Natural killer cell treated with Interleukin-12 subunit alpha and Interleukin-12 subunit beta and Interleukin-15 and Interleukin-18, amount 100 ng/mL, for 72 hours (primary cell): ENCODE results near the gene KLRF2. TPM values are rescaled to one million over a fixed set of nuclear protein-coding genes. Genes with fewer than 3 reads are reported as not detected.

ENCODE experiments used
- ATAC-seq, 2 donors: fragments of 150-1000 bp; cut with Tn5 transposase in 1 of 2; sonication (Bioruptor Pico), chemical (Tn5 transposase) in 1 of 2; 2 replicates each; pipeline ENCODE4 v1.10.0; 2021
- DNase-seq: peaks from one replicate; pipeline ENCODE4 v3.0.0; 2022; ENCODE audit warnings: low spot score
- H3K27ac Mint-ChIP-seq, 2 donors: 1 replicate in 1 of 2; 2 replicates in 1 of 2; pipeline ENCODE4 v1.8.0; 2022; ENCODE audit warnings: mixed read lengths in 2 of 2, mild to moderate bottlenecking in 1 of 2, moderate library complexity in 1 of 2
- H3K27me3 Mint-ChIP-seq, 2 donors: 1 replicate in 1 of 2; 2 replicates in 1 of 2; pipeline ENCODE4 v1.8.0; 2022; ENCODE audit warnings: mixed read lengths in 2 of 2
- H3K36me3 Mint-ChIP-seq: one replicate; pipeline ENCODE4 v1.8.0; 2022; ENCODE audit warnings: mixed read lengths
- H3K4me1 Mint-ChIP-seq, 2 donors: 1 replicate in 1 of 2; 2 replicates in 1 of 2; pipeline ENCODE4 v1.8.0; 2022; ENCODE audit warnings: low read depth in 2 of 2, mixed read lengths in 2 of 2, mild to moderate bottlenecking in 1 of 2
- H3K4me3 Mint-ChIP-seq: one replicate; pipeline ENCODE4 v1.8.0; 2022; ENCODE audit warnings: mixed read lengths
- H3K9me3 Mint-ChIP-seq: 2 replicates; pipeline ENCODE4 v1.8.0; 2022; ENCODE audit warnings: mixed read lengths
- total RNA-seq, 2 donors: library from RNA; stranded (reverse); gene quantifications; one replicate each; pipeline ENCODE4 v1.2.3, GENCODE V29; 2022

KLRF2 gene
- total RNA-seq, 2 donors from 2014 or later: not detected

DNA sequence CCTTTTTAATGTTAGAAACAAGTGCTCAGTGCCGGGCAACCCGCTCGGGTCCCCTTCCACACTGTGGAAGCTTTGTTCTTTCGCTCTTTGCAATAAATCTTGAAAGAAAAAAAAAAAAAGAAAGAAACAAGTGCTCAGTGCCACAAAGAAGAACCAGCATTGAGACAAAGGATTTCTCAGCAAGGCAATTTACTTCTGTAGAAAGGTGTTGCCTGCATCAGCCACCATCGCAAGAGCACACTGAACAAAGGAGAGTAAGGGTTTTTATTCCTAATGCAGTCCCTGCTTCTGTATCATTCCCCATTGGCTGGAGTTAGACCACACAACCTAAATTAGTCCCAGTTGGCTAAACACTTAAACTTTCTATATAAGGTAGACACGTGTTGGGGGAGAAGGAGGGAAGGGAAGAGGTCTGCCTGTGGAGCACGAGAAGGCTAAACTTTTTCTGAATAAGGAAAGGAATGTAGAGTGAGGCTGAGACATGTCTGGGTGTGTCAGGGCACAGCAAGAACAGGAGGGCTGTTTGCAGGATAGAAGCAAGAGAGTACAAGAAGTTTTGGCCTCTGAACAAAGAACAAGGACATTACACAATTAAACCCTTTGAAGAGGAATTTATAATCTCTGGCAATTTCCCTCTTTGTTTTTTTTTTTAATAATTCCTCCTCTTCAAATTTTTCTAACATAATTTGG, 21.4 kb downstream of the KLRF2 start:
- no peak for DNase-seq
- H3K36me3 Mint-ChIP-seq: peaks cover 16% of the 10 kb centered on the region
- no peak overlapping the region for H3K27ac Mint-ChIP-seq
- H3K4me1 Mint-ChIP-seq: peaks cover 20 to 22% of the 10 kb centered on the region in 2 donors
- ATAC-seq: no peak
- H3K4me3 Mint-ChIP-seq: no peak overlapping the region
- H3K9me3 Mint-ChIP-seq: peaks cover 8% of the 10 kb centered on the region
- no peaks in the 10 kb centered on the region for H3K27me3 Mint-ChIP-seq

DNA sequence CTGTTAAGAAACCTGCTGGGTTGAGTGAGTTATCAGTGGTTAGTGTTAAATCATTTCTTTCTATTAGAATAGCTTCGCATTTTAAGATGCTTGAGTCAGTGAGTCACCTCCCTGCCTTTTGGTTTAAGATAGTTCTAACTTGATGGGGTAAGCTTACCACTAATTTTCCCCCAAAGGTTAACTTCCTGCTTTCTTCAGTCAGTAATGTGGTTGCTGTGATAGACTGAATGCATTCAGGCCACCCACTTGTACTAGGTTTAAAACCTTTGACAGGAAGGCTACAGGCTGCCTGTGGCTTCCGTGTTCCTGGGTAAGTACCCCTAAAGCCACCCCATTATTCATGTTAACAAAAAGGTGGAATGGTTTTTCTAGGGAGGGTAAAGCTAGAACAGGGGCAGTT, 25.6 kb downstream of the KLRF2 start:
- peak overlapping the region; percentile 65 to 89 for H3K27ac Mint-ChIP-seq
- H3K36me3 Mint-ChIP-seq: peaks cover 44% of the 10 kb centered on the region
- no peaks in the 10 kb centered on the region for H3K27me3 Mint-ChIP-seq
- peaks cover 19% of the 10 kb centered on the region for H3K9me3 Mint-ChIP-seq
- peak overlapping the region; percentile 70 for H3K4me3 Mint-ChIP-seq
- peak; percentile 68 for DNase-seq
- peaks cover 33 to 38% of the 10 kb centered on the region in 2 donors for H3K4me1 Mint-ChIP-seq
- ATAC-seq: peak; percentile 92 to 95

DNA sequence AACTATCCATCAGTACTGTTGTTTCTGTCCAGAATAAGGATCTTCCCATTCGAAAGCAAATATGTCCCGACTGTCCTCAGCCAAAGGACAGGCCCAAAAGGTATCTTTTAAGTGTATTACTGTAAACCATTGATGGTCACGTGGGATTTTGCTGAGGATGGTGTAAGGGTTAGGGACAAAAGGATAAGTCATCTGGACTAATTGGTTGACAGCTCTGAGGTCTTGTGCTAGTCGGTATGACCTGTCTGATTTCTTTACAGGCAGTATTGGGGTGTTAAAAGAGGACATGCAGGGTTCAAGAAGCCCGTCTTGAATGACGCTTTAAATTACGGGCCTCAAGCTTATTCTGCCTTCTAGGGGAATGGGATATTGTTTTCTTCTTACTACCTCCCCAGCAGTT, 26.5 kb downstream of the KLRF2 start:
- Mint-ChIP-seq H3K27ac (peak overlapping the region; percentile 65 to 89), H3K27me3 (no peaks in the 10 kb centered on the region), H3K36me3 (peaks cover 45% of the 10 kb centered on the region), H3K9me3 (peaks cover 16% of the 10 kb centered on the region), H3K4me3 (peak overlapping the region; percentile 13), H3K4me1 (peaks cover 36 to 41% of the 10 kb centered on the region in 2 donors)
- ATAC-seq (no peak), DNase-seq (no peak)

DNA sequence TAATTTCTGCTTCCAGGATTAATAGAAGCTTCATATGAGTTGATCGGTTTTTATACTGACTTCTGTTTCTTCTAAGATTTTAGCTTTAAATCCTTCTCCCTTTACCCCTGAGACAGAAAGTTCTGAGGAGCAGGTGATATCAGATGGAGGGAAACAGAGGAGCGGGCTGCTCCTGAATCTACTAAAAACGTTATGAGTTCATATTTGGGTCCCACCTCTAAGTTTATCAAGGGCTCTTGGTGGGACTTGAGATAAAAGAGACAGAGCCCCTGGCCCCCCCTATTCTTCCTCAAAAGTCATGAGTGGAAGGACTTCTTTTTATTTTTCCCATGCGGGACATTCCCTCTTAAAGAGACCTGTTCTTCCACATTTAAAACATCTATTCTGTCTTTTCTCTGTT, 27.1 kb downstream of the KLRF2 start:
- Mint-ChIP-seq H3K4me1 (peaks cover 38 to 43% of the 10 kb centered on the region in 2 donors), H3K4me3 (peak overlapping the region; percentile 13), H3K27ac (peak overlapping the region; percentile 65 to 89), H3K36me3 (peaks cover 42% of the 10 kb centered on the region), H3K9me3 (peaks cover 11% of the 10 kb centered on the region), H3K27me3 (no peaks in the 10 kb centered on the region)
- ATAC-seq: no peak
- DNase-seq: no peak

DNA sequence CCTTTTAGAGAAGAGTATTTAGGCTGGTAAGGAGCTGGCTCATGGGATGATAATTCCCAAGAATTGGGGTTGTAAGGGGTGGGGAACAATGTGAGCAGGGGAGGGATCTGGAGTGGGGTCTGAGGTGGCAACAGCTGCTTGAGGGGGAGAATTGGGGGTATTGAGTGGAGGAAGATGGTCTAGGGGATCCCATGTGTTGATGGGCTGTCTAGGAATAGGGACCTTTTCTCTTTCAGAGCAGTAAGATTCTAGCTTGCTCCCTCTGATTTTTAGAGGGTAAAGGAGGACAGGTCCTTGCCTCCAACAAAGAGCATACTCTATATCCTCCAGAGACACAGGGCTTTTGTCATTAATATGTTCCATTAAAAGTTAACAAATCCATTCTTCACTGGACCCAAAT, 28.4 kb downstream of the KLRF2 start:
- ATAC-seq: no peak
- Mint-ChIP-seq H3K9me3 (peaks cover 11% of the 10 kb centered on the region), H3K4me3 (no peak overlapping the region), H3K27ac (peak overlapping the region; percentile 32 to 89), H3K36me3 (peaks cover 41% of the 10 kb centered on the region), H3K4me1 (peaks cover 38 to 43% of the 10 kb centered on the region in 2 donors), H3K27me3 (no peaks in the 10 kb centered on the region)
- DNase-seq: no peak

DNA sequence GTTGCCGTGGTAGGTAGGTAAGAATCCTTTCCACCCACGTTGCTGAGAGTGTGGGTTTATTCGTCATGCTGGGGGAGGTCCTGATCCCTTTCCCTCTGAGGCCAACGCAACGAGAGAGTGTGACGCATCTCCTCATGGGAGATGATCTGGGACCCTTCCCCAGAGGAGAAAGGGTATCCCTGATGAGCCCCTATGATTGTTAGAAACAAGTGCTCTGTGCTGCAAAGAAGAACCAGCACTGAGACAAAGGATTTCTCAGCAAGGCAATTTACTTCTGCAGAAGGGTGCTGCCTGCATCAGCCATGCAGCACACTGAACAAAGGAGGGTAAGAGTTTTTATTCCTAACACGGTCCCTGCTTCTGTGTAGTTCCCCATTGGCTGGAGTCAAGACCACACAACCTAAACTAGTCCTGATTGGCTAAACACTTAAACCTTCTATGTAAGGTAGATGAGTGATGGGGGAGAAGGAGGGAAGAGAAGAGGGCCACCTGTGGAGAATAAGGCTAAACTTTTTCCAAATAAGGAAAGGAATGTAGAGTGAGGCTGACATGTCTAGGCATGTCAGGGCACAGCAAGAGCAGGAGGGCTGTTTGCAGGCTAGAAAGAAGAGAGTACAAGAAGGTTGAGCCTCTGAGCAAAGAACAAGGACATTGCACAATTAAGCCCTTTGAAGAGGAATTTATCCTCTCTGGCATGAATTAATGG, 29.6 kb downstream of the KLRF2 start:
- no peak for ATAC-seq
- H3K4me3 Mint-ChIP-seq: no peak overlapping the region
- no peaks in the 10 kb centered on the region for H3K27me3 Mint-ChIP-seq
- H3K4me1 Mint-ChIP-seq: peaks cover 33 to 38% of the 10 kb centered on the region in 2 donors
- peaks cover 36% of the 10 kb centered on the region for H3K36me3 Mint-ChIP-seq
- H3K9me3 Mint-ChIP-seq: peaks cover 11% of the 10 kb centered on the region
- H3K27ac Mint-ChIP-seq: peak overlapping the region in 1 of 2 donors; percentile 79
- no peak for DNase-seq

DNA sequence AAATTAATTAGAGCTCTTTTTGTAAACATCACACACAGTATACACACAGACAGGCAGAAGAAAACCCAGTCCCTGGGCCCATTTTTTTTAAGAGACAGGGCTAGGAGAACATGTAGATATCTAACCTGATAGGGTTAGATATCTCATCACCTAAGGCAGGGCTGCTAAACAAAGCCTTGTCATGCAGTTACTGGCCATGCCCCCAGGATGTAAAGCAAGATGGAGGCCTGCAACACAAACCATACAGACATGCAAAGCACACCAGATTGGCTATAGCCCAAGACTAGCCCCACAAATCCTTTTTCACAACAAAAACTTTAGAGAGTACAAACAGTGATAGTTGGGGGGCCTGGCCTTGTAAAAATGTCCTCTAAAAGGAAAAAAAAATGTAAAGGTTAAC, 30.4 kb downstream of the KLRF2 start:
- ATAC-seq (no peak), DNase-seq (no peak)
- Mint-ChIP-seq H3K27me3 (no peaks in the 10 kb centered on the region), H3K27ac (no peak overlapping the region), H3K36me3 (peaks cover 36% of the 10 kb centered on the region), H3K4me3 (no peak overlapping the region), H3K4me1 (peaks cover 25 to 33% of the 10 kb centered on the region in 2 donors), H3K9me3 (peaks cover 11% of the 10 kb centered on the region)

DNA sequence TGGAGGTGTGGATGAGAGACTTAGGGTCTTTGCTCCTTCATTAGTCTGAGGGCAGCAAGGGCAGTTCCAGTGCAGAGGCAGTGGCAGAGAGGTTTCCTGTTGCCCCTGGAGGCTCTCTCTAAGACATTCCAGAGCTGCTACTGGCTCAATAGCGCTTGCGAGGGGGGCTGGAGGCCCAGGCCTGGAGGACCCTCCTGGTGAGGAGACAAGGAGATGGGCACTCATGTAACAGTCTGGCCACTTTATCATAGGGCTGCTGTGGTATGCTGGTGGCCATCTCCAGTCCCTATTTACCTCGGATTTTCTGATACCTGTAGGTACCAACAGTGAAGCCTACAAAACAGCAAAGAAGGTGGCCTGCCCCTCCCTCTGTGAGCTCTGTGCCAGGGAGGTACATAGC, 38.2 kb downstream of the KLRF2 start:
- ATAC-seq (no peak), DNase-seq (no peak)
- Mint-ChIP-seq H3K4me1 (peaks cover 7 to 11% of the 10 kb centered on the region in 2 donors), H3K36me3 (peaks cover 5% of the 10 kb centered on the region), H3K27me3 (no peaks in the 10 kb centered on the region), H3K9me3 (no peaks in the 10 kb centered on the region), H3K4me3 (no peak overlapping the region), H3K27ac (no peak overlapping the region)

DNA sequence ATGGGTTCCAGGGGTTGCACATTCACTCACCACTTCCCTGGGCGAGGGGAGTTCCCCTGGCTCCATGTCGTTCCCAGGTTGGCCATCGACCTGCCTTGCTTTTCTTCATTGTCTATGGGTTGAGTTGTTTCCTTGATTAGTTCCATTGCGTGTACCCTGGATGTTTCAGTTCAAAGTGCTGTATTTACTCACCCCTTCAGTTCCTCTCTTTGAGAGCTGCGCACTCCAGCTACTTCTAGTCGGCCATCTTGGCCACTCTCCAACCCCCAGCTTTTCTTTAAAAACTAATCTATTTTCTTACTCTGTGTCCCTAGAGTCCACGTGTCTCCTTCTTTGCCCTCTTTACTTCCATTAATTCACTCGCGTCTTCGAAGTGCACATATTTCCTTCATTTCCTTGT, 39.2 kb downstream of the KLRF2 start:
- no peak overlapping the region for H3K4me3 Mint-ChIP-seq
- no peak overlapping the region for H3K27ac Mint-ChIP-seq
- H3K36me3 Mint-ChIP-seq: peaks cover 5% of the 10 kb centered on the region
- H3K4me1 Mint-ChIP-seq: peaks cover 7 to 11% of the 10 kb centered on the region in 2 donors
- no peaks in the 10 kb centered on the region for H3K9me3 Mint-ChIP-seq
- DNase-seq: no peak
- no peaks in the 10 kb centered on the region for H3K27me3 Mint-ChIP-seq
- ATAC-seq: no peak

DNA sequence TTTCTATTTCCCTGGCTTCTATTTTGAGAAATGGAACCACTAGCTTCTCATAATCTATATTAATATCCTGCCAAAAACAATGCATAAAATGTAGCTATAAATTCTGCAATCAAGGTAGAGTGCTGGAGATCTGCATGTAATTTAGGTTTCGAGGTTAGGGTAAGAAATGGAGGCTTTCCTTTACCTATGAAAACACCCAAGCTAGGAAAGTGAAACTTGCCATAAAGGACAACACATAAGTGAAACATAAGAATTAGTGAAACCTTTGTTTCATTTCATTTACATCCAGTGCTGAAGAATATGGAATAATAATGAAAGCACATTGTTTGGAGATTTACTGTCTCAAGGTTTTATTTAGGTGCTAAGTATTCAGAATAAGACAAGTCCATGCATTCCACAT, 41.1 kb downstream of the KLRF2 start:
- DNase-seq (no peak), ATAC-seq (no peak)
- Mint-ChIP-seq H3K36me3 (peaks cover 5% of the 10 kb centered on the region), H3K9me3 (no peaks in the 10 kb centered on the region), H3K27me3 (peaks cover 0 to under 1% of the 10 kb centered on the region in 2 donors), H3K27ac (no peak overlapping the region), H3K4me3 (no peak overlapping the region), H3K4me1 (peaks cover 11 to 17% of the 10 kb centered on the region in 2 donors)

DNA sequence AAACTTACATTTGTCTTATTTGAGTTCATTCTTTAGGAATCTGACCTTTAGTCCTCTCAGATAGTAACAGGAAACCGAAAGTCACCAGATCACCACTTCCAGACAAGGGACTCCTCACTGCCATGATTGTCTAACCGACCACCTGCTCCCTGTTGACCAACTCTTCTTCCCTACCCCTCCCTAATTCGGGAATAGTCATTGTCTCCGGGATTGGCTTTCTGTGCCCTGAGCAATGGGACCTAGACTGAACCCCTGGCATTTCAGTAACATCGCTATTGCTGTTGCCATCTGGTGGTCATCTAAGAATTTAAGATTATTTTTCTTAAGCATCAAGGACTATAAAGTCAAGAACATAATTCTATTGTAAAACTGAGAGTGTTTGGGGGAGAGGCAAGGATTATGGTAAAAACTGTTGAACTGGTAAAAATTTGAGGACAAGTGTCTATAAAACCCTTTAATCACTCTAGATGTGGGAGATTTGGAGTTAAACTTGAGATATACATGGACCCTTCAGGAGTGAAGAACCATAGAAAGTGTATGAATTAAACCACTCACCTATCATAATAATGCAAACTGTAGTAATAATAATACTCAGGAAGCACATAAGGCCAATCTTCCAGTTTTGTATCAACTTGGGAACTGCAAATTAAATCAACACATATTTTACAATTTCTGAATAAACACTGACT, 44.6 kb downstream of the KLRF2 start:
- peaks cover 7 to 17% of the 10 kb centered on the region in 2 donors for H3K4me1 Mint-ChIP-seq
- DNase-seq (no peak), ATAC-seq (peak; percentile 54 to 65)
- H3K9me3 Mint-ChIP-seq: no peaks in the 10 kb centered on the region
- peak overlapping the region; percentile 40 to 84 for H3K27ac Mint-ChIP-seq
- H3K27me3 Mint-ChIP-seq: peaks cover 0 to 7% of the 10 kb centered on the region in 2 donors
- peak overlapping the region; percentile 69 for H3K4me3 Mint-ChIP-seq
- H3K36me3 Mint-ChIP-seq: no peaks in the 10 kb centered on the region

DNA sequence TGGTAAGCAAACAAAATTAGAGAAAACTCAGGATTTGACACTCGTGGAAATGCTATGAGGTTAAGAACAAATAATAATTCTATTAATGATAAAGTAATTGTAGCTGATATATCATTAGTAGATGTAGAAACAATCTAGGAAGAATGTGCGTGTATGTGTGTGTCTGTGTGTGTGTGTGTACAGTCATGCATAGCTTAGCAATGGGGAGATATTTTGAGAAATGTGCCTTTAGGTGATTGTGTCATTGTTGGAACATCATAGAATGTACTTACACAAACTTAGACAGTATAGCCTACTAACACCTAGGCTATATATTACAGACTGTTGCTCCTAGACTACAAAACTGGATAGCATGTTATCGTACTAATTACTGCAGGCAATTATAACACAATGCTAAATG, 45.6 kb downstream of the KLRF2 start:
- H3K4me1 Mint-ChIP-seq: peaks cover 7 to 17% of the 10 kb centered on the region in 2 donors
- ATAC-seq (no peak), DNase-seq (no peak)
- H3K36me3 Mint-ChIP-seq: no peaks in the 10 kb centered on the region
- peaks cover 0 to 7% of the 10 kb centered on the region in 2 donors for H3K27me3 Mint-ChIP-seq
- H3K9me3 Mint-ChIP-seq: no peaks in the 10 kb centered on the region
- H3K27ac Mint-ChIP-seq: no peak overlapping the region
- no peak overlapping the region for H3K4me3 Mint-ChIP-seq

DNA sequence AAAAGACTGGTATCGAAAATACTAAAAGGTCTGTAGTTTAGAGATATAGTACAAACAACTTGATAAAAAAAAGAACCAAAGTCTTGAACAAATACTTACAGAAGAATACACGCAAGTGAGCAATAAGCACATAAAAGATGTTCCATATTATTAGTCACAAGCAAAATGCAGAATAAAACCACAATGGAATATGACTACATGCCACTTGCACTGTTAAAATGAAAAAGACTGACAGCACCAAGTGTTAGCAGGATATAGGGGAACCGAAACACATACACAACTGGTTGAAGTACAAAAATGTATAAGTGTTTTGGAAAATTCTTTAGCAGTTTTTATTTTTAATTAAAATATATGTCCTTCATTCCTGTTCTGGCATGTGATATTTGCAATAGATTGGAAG, 47.3 kb downstream of the KLRF2 start:
- DNase-seq (no peak), ATAC-seq (no peak)
- Mint-ChIP-seq H3K4me1 (peaks cover 5 to 8% of the 10 kb centered on the region in 2 donors), H3K27ac (no peak overlapping the region), H3K9me3 (no peaks in the 10 kb centered on the region), H3K27me3 (peaks cover 0 to 11% of the 10 kb centered on the region in 2 donors), H3K36me3 (no peaks in the 10 kb centered on the region), H3K4me3 (no peak overlapping the region)

DNA sequence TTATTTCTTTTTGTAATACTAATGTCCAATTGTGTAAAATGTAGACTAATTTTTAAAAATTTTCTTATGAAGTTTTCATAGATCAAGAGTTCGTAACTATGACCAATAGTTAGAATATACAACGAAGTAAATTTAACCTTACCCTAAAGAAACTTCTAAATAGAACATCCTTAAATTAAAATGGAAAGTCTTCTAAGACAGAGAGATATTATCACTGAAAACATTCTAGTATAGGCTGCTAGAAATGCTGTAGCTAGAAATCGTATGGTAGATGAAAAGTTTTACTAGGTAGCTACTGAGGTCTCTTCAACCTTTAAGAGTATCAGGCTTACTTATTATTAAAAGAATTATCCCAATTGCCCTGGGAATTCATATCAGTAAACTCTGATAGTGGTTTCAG, 50.0 kb downstream of the KLRF2 start:
- DNase-seq (no peak), ATAC-seq (no peak)
- Mint-ChIP-seq H3K9me3 (no peaks in the 10 kb centered on the region), H3K36me3 (no peaks in the 10 kb centered on the region), H3K4me1 (peaks cover 0 to 5% of the 10 kb centered on the region in 2 donors), H3K27ac (no peak overlapping the region), H3K4me3 (no peak overlapping the region), H3K27me3 (peaks cover 0 to 11% of the 10 kb centered on the region in 2 donors)
